Stimulated activated memory B cell treated with anti-CD40 and anti-IgM and Interleukin-4, amounts not matched to agents 10 μg/mL and 1 μg/mL and 100 μg/mL, for 72 hours (primary cell): ENCODE results near the gene MUSK.
"Not testable (repeated sequence)": the region's sequence is repeated elsewhere in the genome, so short reads cannot be mapped to it uniquely, and the experiment has no call there.

Source experiments
- ATAC-seq: fragments of 150-1000 bp; cut with Tn5 transposase; 2 replicates; pipeline ENCODE4 v1.10.0; 2021
- H3K27ac Mint-ChIP-seq: one replicate; pipeline ENCODE4 v1.8.0; 2022; ENCODE audit warnings: mild to moderate bottlenecking, mixed read lengths
- H3K27me3 Mint-ChIP-seq: one replicate; pipeline ENCODE4 v1.8.0; 2022; ENCODE audit warnings: mixed read lengths
- H3K36me3 Mint-ChIP-seq: one replicate; pipeline ENCODE4 v1.8.0; 2022; ENCODE audit warnings: mixed read lengths
- H3K4me1 Mint-ChIP-seq: one replicate; pipeline ENCODE4 v1.8.0; 2022; ENCODE audit warnings: mixed read lengths
- H3K4me3 Mint-ChIP-seq: one replicate; pipeline ENCODE4 v1.8.0; 2022; ENCODE audit warnings: mild to moderate bottlenecking, moderate library complexity, mixed read lengths
- H3K9me3 Mint-ChIP-seq: one replicate; pipeline ENCODE4 v1.8.0; 2022; ENCODE audit warnings: mixed read lengths

MUSK gene

DNA sequence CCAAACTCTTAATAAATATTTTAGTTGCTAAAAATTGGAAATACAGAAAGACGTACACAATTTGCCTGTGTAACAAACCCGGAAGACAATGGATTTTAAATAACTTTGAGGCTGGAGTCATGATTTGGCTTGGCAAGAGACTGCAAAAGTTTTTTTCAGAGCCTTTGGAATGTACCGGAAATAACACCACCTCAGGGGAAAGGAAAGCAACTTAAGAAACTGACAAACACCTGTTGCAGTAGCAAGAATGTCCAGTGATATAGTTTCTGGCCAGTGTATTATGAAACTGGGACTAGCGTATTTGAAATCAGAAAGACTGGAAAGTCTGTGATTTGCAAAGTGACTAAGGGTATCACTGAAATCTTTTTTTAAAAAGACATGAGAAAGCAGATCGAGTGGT lies 842 bp downstream of the MUSK start:
- Mint-ChIP-seq H3K27me3 (no peaks in the 10 kb centered on the region), H3K9me3 (no peaks in the 10 kb centered on the region), H3K36me3 (no peaks in the 10 kb centered on the region), H3K4me1 (no peaks in the 10 kb centered on the region), H3K27ac (no peak overlapping the region), H3K4me3 (no peak overlapping the region)
- ATAC-seq, result no peak

DNA sequence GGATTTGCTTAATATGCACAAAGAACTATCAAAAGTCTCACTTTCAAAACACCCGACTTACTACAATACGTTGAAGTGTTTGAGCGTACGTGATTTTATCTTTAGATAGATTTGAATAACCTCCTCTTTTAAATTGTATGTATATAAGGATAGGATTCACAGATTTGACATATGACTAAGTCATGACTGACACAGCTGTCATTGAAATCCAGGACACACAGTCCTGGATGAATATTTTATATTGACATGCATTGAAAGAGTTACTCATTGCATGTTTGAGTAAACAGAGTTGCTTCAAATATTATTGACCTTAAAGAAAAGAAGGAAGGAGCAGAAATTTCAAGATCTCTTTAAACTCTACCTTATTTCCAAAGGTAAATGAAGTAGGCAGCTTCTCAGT lies 3.3 kb downstream of the MUSK start:
- no peaks in the 10 kb centered on the region for H3K27me3 Mint-ChIP-seq
- no peaks in the 10 kb centered on the region for H3K4me1 Mint-ChIP-seq
- no peak for ATAC-seq
- H3K36me3 Mint-ChIP-seq, result no peaks in the 10 kb centered on the region
- peaks cover under 1% of the 10 kb centered on the region for H3K9me3 Mint-ChIP-seq
- H3K27ac Mint-ChIP-seq, result no peak overlapping the region
- H3K4me3 Mint-ChIP-seq, result no peak overlapping the region

DNA sequence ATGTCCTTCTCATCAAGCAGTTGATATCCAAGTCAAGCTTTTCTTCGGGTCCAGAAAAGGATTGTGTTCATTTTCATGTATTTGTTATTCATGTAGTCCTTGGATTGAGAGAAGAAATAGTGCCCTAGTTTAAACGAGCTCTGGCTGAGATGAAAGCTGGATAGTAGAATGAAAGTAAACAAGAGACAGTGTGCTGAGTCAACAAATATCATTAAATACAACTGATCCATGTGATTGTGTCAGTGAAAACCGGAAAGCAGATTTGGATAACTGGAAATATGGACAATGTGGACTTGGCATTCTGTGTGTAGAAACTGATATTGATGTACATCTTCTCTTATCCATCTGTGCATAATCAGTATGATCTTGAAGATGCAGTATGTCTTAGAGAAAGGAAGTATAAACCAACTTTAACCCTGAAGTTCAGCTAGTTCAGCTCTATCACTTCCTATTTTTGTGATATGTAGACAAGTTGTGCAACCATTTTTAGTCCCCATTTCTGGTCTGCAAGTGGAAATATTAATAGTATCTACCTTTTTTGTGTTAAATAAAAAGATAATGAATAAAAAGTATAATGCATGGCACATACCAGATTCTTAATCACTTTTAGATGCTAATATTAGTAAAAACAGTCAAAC lies 4.4 kb downstream of the MUSK start:
- ATAC-seq, result no peak
- Mint-ChIP-seq H3K4me1 (no peaks in the 10 kb centered on the region), H3K9me3 (peaks cover 8% of the 10 kb centered on the region), H3K4me3 (no peak overlapping the region), H3K36me3 (no peaks in the 10 kb centered on the region), H3K27me3 (no peaks in the 10 kb centered on the region), H3K27ac (no peak overlapping the region)

DNA sequence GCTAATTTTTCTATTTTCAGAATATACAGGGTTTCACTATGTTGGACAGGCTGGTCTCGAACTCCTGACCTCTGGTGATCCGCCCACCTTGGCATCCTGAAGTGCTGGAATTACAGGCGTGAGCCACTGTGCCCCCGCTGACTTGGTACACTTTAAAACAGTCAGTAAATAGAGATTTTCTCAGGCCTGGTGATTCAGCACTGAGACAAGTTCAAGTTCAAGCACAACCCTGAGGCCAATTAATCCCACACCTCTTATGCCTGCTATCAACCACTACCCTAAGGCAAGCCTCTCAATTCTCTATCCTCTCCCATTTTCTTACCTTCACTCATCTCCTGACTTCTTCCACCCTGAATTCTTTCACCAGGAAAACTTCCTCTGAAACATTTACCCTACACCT lies 18.9 kb downstream of the MUSK start:
- Mint-ChIP-seq H3K27ac (no peak overlapping the region), H3K9me3 (no peaks in the 10 kb centered on the region), H3K27me3 (no peaks in the 10 kb centered on the region), H3K4me3 (no peak overlapping the region), H3K36me3 (no peaks in the 10 kb centered on the region), H3K4me1 (no peaks in the 10 kb centered on the region)
- no peak for ATAC-seq

DNA sequence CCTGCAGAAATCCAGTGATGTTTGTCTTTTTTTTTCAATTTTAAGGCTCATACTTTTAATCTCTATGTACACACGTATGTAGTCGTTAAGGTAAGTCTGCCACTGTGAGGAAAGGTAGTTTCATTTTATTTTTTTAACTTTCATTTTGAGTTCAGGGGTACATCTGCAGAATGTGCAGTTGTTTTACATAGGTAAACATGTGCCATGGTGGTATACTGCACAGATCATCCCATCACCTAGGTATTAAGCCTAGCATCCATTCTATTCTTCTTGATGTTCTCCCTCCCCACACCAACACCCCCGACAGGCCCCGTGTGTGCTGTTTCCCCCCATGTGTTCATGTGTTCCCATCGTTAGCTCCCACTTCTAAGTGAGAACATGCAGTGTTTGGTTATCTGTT lies 19.7 kb downstream of the MUSK start:
- Mint-ChIP-seq H3K9me3 (no peaks in the 10 kb centered on the region), H3K4me1 (no peaks in the 10 kb centered on the region), H3K27ac (no peak overlapping the region), H3K27me3 (no peaks in the 10 kb centered on the region), H3K36me3 (no peaks in the 10 kb centered on the region), H3K4me3 (no peak overlapping the region)
- ATAC-seq, result no peak

DNA sequence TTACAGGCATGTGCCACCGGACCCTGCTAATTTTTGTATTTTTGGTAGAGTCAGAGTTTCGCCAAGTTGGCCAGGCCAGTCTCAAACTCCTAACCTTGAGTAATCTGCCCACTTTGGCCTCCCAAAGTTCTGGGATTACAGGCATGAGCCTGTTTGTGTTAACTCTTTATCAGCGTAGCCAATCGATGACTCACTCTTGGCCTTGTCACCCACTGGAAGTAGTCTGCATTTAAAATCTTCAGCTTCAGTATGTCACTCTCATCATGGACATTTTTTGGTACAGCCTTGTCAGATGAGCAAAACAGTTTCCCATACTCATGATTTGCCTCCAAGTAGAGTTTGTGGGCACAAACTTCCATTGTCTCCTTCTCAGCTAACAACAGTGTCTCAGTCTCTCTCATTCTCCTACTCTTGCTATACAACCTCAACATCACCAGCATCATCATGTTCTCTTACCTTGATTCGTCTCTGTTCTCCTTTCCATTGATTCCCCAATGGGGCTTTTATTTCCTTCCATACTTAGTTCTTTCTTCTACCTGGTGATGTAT lies 22.5 kb downstream of the MUSK start:
- Mint-ChIP-seq H3K4me3 (no peak overlapping the region), H3K27me3 (no peaks in the 10 kb centered on the region), H3K9me3 (no peaks in the 10 kb centered on the region), H3K36me3 (no peaks in the 10 kb centered on the region), H3K27ac (no peak overlapping the region), H3K4me1 (no peaks in the 10 kb centered on the region)
- no peak for ATAC-seq

DNA sequence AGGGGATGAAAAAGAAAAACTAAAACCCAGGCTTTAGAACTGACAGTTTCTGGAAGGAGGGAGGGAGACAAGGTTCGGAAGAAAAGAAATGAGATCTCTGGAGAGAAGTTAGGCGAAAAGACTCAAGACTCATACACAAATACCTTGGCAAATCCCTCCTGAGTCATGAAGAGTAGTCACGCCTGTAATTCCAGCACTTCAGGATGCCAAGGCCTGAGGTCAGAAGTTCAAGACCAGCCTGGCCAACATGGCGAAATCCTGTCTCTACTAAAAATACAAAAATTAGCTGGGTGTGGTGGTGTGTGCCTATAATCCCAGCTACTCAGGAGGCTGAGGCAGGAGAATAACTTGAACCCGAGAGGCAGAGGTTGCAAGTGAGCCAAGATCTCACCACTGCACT lies 27.3 kb downstream of the MUSK start:
- not testable (repeated sequence) for H3K36me3 Mint-ChIP-seq, H3K27me3 Mint-ChIP-seq, H3K4me1 Mint-ChIP-seq

DNA sequence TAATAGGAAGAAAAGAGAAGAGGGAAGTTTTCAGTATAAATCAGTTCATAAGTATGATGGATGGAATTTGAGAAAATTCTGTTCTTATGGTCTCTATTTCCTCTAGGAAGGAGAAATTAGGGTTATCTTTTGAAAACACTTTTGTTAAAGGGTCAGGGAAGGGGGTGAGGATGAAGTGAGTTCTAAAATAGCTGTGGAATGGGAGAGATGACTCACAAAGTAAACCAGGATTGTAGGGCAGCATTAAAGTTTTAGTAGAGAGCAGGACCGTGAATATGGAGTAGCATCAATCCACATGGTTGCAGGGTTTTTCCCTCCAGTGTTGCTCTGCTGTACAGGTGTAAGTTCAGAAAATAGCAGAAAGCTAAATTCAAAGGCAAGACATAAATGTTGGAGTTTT lies 32.4 kb downstream of the MUSK start:
- Mint-ChIP-seq H3K9me3 (no peaks in the 10 kb centered on the region), H3K27ac (no peak overlapping the region), H3K36me3 (no peaks in the 10 kb centered on the region), H3K4me3 (no peak overlapping the region), H3K27me3 (no peaks in the 10 kb centered on the region), H3K4me1 (no peaks in the 10 kb centered on the region)
- no peak for ATAC-seq

More for the DNA sequence above, 27.3 kb downstream of the MUSK start:
- not testable (repeated sequence) for H3K4me3 Mint-ChIP-seq, ATAC-seq, H3K9me3 Mint-ChIP-seq, H3K27ac Mint-ChIP-seq

DNA sequence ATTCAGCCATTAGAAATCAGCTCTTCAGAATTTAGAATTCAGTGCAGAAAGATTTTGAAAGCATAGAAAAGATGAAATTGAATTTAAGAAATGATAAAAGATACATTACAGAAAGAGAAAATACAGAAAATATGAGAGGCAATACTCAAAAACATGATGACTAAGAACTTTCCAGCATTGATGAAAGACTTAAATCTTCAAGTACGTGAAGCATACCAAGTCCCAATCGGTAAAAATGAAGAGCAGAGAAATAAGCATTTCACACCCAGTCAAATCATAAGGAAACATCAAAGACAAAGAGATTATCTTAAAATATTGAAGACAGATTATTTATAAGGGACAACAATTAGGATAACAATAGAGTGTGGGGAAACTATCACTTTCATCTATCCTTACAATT lies 35.1 kb downstream of the MUSK start:
- Mint-ChIP-seq H3K27ac (no peak overlapping the region), H3K4me1 (no peaks in the 10 kb centered on the region), H3K4me3 (no peak overlapping the region), H3K36me3 (no peaks in the 10 kb centered on the region), H3K9me3 (no peaks in the 10 kb centered on the region), H3K27me3 (no peaks in the 10 kb centered on the region)
- no peak for ATAC-seq

DNA sequence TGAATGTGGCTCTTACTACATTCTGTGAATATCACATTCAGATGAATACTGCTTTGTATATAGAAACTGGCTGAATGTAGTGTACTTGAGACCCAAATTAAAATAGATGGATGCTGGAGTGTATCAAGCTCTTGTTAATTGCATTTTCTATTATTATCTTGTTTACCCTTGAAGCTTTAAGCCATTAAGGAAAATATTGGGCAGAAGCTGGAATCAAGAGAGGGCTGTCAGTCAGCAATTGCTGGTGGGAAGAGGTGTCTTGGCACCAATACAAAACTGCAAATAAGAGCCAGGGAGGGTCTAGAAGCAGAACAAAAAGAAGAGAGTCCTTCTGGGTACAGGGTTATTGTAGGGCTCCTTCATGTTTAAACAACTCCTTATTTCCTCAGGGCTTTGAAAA lies 38.8 kb downstream of the MUSK start:
- no peak overlapping the region for H3K27ac Mint-ChIP-seq
- no peaks in the 10 kb centered on the region for H3K4me1 Mint-ChIP-seq
- H3K9me3 Mint-ChIP-seq, result no peaks in the 10 kb centered on the region
- no peak for ATAC-seq
- no peaks in the 10 kb centered on the region for H3K36me3 Mint-ChIP-seq
- H3K4me3 Mint-ChIP-seq, result no peak overlapping the region
- H3K27me3 Mint-ChIP-seq, result peaks cover 2% of the 10 kb centered on the region

DNA sequence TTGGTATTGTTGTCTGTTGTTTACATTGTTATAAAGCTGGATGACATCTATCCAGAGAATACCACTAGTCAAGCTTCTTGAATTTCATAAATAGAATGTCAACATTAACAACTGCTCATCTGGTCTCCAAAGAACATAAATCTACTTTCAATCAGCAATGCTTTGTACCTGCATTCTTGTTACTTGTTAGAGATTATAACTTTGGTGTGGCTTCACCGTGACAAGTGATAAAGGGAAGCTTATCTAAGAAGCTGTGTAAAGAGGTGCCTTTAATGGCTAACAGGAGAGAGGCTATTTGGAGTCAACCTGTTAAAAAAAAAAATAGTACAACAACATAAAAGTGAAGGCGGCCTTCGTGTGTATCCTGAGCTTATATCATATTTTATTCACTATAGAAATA lies 41.8 kb downstream of the MUSK start:
- H3K36me3 Mint-ChIP-seq, result no peaks in the 10 kb centered on the region
- H3K4me1 Mint-ChIP-seq, result no peaks in the 10 kb centered on the region
- peaks cover 7% of the 10 kb centered on the region for H3K27me3 Mint-ChIP-seq
- no peak overlapping the region for H3K27ac Mint-ChIP-seq
- ATAC-seq, result no peak
- H3K4me3 Mint-ChIP-seq, result no peak overlapping the region
- no peaks in the 10 kb centered on the region for H3K9me3 Mint-ChIP-seq

DNA sequence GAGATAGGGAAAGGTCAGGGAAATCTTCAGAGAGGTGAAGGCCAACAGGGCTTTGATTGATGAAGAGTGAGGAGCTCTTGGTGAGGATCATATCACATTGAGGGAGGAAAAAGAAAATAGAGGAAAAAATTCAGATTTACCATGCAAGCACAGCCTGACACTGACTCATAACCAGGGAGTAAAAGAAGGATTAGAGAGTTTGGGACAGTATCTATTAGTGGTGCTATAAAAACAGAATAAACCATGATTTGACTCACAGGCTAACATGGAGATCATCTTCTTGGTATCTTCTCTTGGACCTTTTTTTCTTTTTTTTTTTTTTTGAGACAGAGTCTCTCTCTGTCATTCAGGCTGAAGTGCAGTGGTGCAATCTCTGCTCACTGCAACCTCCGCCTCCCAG lies 44.4 kb downstream of the MUSK start:
- H3K4me1 Mint-ChIP-seq, result no peaks in the 10 kb centered on the region
- no peak for ATAC-seq
- H3K36me3 Mint-ChIP-seq, result no peaks in the 10 kb centered on the region
- H3K27me3 Mint-ChIP-seq, result peaks cover 7% of the 10 kb centered on the region
- H3K27ac Mint-ChIP-seq, result no peak overlapping the region
- peaks cover 4% of the 10 kb centered on the region for H3K9me3 Mint-ChIP-seq
- H3K4me3 Mint-ChIP-seq, result no peak overlapping the region

DNA sequence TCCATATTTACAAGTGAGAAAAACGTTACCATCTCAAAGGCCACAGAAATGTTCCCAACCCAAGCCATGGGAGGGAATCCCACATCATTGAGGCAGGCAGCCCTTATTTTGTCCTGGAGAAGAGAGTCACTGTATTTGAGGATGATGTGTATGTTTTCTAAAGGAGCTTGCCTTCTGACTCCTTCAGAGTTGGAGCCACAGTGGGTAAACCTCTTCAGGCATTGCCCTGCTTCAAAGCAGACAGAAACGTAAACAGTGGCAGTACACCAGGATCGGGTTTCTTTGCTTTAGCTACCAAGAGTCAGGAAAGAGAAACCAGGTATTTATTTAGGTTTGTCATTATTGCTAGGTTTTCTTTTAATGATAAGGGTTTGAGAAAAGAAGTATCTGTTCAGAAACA lies 45.7 kb downstream of the MUSK start:
- peaks cover 8% of the 10 kb centered on the region for H3K9me3 Mint-ChIP-seq
- no peak for ATAC-seq
- H3K27me3 Mint-ChIP-seq, result peaks cover 7% of the 10 kb centered on the region
- no peaks in the 10 kb centered on the region for H3K4me1 Mint-ChIP-seq
- no peak overlapping the region for H3K27ac Mint-ChIP-seq
- H3K4me3 Mint-ChIP-seq, result no peak overlapping the region
- H3K36me3 Mint-ChIP-seq, result no peaks in the 10 kb centered on the region

DNA sequence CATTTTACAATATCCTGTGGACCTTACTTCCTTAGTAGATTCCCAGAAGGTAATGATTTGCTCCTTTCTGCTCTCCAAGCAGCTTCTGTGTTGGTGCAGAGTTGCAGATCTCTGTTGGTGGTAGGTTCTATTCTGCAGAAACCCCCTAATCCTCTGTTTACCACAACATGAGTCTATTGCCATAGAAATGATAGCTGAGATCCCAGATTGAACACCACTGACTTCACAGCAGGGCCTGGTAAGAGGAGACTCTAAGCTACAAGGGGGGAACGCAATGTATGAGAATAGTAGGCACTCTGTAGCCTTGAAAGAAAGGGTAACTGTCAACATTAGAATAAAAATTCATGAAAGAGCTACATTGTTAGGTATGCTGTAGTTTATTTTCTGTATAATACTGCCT lies 59.5 kb downstream of the MUSK start:
- no peaks in the 10 kb centered on the region for H3K36me3 Mint-ChIP-seq
- H3K9me3 Mint-ChIP-seq, result peaks cover 3% of the 10 kb centered on the region
- no peaks in the 10 kb centered on the region for H3K4me1 Mint-ChIP-seq
- no peaks in the 10 kb centered on the region for H3K27me3 Mint-ChIP-seq
- H3K4me3 Mint-ChIP-seq, result no peak overlapping the region
- H3K27ac Mint-ChIP-seq, result no peak overlapping the region
- no peak for ATAC-seq

DNA sequence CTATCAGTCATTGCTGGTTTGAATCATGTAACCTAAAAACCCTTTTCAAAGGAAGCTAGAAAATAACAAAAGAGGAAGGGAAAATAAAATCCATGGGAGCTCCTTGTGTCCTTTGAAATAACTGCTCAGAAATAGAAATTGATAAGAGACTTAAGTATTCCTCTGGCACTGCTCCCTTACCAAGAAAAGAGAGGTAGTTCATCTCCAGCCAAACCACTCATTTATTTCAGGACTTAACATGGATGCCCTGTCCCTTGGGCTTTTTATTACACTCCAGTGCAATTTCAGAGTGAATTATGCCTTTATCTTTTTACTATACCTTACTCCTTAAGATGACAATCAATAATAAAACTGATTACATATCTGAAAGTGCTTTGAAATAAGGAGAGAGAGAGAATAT lies 61.0 kb downstream of the MUSK start:
- no peak overlapping the region for H3K27ac Mint-ChIP-seq

DNA sequence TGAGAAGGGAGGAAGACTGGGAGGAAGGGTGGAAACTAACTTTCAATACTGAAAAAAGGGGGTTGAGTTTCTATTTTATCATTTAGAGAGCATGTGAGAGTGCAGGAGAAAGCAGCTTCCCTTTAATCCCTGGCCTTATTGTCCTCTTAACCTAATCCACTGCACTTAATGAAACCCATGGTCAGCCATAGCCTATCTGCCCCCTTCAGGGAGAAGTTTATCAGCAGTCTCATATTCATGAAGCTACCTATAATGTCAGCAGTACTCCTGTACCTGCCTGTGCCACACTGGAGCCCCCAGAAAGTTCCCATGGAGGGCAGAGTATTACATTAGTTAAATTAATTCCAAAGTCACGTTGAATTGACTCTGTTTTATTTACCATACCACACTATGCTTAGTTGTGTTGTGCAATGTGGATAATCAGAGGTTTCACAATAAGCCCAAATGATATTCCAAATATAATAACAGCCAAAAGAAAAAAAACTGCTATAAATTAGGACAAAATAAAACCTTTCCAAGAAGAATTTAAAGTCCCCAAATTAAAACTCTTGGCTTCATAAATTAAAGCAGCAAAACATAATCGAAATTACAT lies 62.9 kb downstream of the MUSK start:
- no peak for ATAC-seq

More for the DNA sequence above, 61.0 kb downstream of the MUSK start:
- no peak overlapping the region for H3K4me3 Mint-ChIP-seq
- no peaks in the 10 kb centered on the region for H3K4me1 Mint-ChIP-seq
- no peak for ATAC-seq
- no peaks in the 10 kb centered on the region for H3K27me3 Mint-ChIP-seq
- no peaks in the 10 kb centered on the region for H3K36me3 Mint-ChIP-seq
- no peaks in the 10 kb centered on the region for H3K9me3 Mint-ChIP-seq

More for the DNA sequence above, 62.9 kb downstream of the MUSK start:
- Mint-ChIP-seq H3K27me3 (no peaks in the 10 kb centered on the region), H3K4me1 (no peaks in the 10 kb centered on the region), H3K9me3 (no peaks in the 10 kb centered on the region), H3K36me3 (no peaks in the 10 kb centered on the region), H3K27ac (no peak overlapping the region), H3K4me3 (no peak overlapping the region)
